ENCODE data around the gene COL7A1.

Gene COL7A1

GRCh38 chr3:48634661-48635221 is 39.6 kb upstream of the COL7A1 start:
- H3K4me2 ChIP-seq (ENCODE audit: low read length) = peak overlapping the region; percentile 80
- no peaks in the 10 kb centered on the region for H3K27me3 ChIP-seq (ENCODE audit: low read depth, low read length)
- peak overlapping the region; percentile 24; the same call in 1 of the 2 replicates for H2AFZ ChIP-seq (ENCODE audit: low read depth, low read length)
- peak overlapping the region; percentile 83 for H3K9ac ChIP-seq (ENCODE audit: low read length)
- H3K27ac ChIP-seq (ENCODE audit: low read length) = peak overlapping the region; percentile 16; the same call in 1 of the 2 replicates
- TF ChIP-seq CTCF (IDR thresholded peaks at IDR 0.05; ENCODE audit: low read depth, low read length) = no peak
- TF ChIP-seq EZH2phosphoT487 (IDR thresholded peaks at IDR 0.05; ENCODE audit: low read depth) = no peak
- H3K79me2 ChIP-seq (ENCODE audit: low read length) = 0 out of 2 replicates have a peak, but pooled peaks cover 4% of the 10 kb centered on the region
- H3K36me3 ChIP-seq (replicated peaks; ENCODE audit: low read depth, low read length) = peaks cover 15% of the 10 kb centered on the region
- H3K9me3 ChIP-seq (ENCODE audit: insufficient read depth, low read length) = no peaks in the 10 kb centered on the region
- H4K20me1 ChIP-seq (ENCODE audit: insufficient read depth, low read length) = peaks cover 9% of the 10 kb centered on the region; the same call in 1 of the 2 replicates
- H3K4me1 ChIP-seq (ENCODE audit: low read length) = peaks cover 14% of the 10 kb centered on the region
- peak overlapping the region; percentile 89 for H3K4me3 ChIP-seq (ENCODE audit: low read length)

GRCh38 chr3:48633743-48634142 is 38.6 kb upstream of the COL7A1 start:
- no peaks in the 10 kb centered on the region for H3K9me3 ChIP-seq (ENCODE audit: insufficient read depth, low read length)
- H3K27ac ChIP-seq (ENCODE audit: low read length) = no peak overlapping the region
- H3K4me1 ChIP-seq (ENCODE audit: low read length) = peaks cover 14% of the 10 kb centered on the region
- no peak overlapping the region for H3K9ac ChIP-seq (ENCODE audit: low read length)
- 0 out of 2 replicates have a peak, but pooled peaks cover 4% of the 10 kb centered on the region for H3K79me2 ChIP-seq (ENCODE audit: low read length)
- no peak for TF ChIP-seq CTCF (IDR thresholded peaks at IDR 0.05; ENCODE audit: low read depth, low read length)
- no peak for TF ChIP-seq EZH2phosphoT487 (IDR thresholded peaks at IDR 0.05; ENCODE audit: low read depth)
- no peak overlapping the region for H3K4me3 ChIP-seq (ENCODE audit: low read length)
- no peaks in the 10 kb centered on the region for H3K27me3 ChIP-seq (ENCODE audit: low read depth, low read length)
- peaks cover 9% of the 10 kb centered on the region; the same call in 1 of the 2 replicates for H4K20me1 ChIP-seq (ENCODE audit: insufficient read depth, low read length)
- H2AFZ ChIP-seq (ENCODE audit: low read depth, low read length) = no peak overlapping the region
- peak overlapping the region; percentile 80 for H3K4me2 ChIP-seq (ENCODE audit: low read length)
- peaks cover 18% of the 10 kb centered on the region for H3K36me3 ChIP-seq (replicated peaks; ENCODE audit: low read depth, low read length)

GRCh38 chr3:48633256-48633655 is 38.1 kb upstream of the COL7A1 start:
- H3K4me2 ChIP-seq (ENCODE audit: low read length) = no peak overlapping the region
- H3K36me3 ChIP-seq (replicated peaks; ENCODE audit: low read depth, low read length) = peaks cover 18% of the 10 kb centered on the region
- peaks cover 9% of the 10 kb centered on the region; the same call in 1 of the 2 replicates for H4K20me1 ChIP-seq (ENCODE audit: insufficient read depth, low read length)

More at GRCh38 chr3:48633256-48633655, 38.1 kb upstream of the COL7A1 start:
- Histone ChIP-seq H3K27me3 (ENCODE audit: low read depth, low read length) (no peaks in the 10 kb centered on the region), H3K4me3 (ENCODE audit: low read length) (no peak overlapping the region), H3K9me3 (ENCODE audit: insufficient read depth, low read length) (no peaks in the 10 kb centered on the region), H2AFZ (ENCODE audit: low read depth, low read length) (no peak overlapping the region), H3K79me2 (ENCODE audit: low read length) (0 out of 2 replicates have a peak, but pooled peaks cover 4% of the 10 kb centered on the region), H3K9ac (ENCODE audit: low read length) (no peak overlapping the region), H3K4me1 (ENCODE audit: low read length) (peaks cover 14% of the 10 kb centered on the region), H3K27ac (ENCODE audit: low read length) (no peak overlapping the region)
- no peak for TF ChIP-seq CTCF (IDR thresholded peaks at IDR 0.05; ENCODE audit: low read depth, low read length)
- no peak for TF ChIP-seq EZH2phosphoT487 (IDR thresholded peaks at IDR 0.05; ENCODE audit: low read depth)

All from OCI-LY3 (cell line).